NCI-H69 (cell line): Measurements from ENCODE around the gene TGFBI.

Experiments used
- DNase-seq: peaks from one replicate; lab custom pipeline; 2025; lab: John Stamatoyannopoulos, UW

TGFBI gene

DNA sequence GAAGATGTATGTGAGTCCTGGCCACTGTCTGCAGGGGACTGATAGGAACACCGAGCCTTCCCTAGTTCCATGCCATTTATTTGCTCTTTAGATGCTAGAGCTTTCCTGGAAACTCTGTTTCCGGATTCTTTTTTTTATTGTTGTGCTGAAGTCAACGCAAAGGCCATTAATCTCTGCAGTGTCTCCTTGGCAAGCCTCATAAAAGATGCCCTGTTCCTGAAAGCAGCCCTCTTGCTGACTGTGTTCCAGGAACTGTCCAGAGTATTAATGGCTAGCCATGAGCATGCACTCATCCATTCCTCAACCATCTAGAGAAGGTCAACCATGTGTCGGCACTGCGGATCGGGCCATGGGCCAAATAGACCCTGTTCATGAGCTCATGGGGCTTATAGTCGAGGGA lies 61.0 kb downstream of the TGFBI start:
- DNase-seq: no peak

DNA sequence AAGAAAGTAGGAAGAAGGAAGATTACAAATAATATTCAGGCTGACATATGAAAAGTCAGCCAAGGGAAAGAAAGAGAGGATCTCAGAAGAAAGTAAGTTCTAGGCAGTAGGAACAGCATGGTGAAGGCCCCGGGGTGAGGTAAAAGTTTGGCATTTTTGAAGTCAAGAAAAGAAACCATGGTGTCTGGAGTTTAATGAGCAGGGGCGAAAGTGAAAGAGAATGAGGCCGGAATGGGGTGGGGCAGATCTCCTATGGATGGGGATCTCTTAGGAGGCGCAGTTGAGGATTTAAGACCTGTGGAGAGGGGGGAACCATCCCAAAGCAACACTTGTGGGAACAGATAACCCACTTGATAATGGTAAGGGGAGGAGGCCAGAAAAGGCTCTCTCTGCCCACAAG lies 61.5 kb downstream of the TGFBI start:
- DNase-seq: no peak

DNA sequence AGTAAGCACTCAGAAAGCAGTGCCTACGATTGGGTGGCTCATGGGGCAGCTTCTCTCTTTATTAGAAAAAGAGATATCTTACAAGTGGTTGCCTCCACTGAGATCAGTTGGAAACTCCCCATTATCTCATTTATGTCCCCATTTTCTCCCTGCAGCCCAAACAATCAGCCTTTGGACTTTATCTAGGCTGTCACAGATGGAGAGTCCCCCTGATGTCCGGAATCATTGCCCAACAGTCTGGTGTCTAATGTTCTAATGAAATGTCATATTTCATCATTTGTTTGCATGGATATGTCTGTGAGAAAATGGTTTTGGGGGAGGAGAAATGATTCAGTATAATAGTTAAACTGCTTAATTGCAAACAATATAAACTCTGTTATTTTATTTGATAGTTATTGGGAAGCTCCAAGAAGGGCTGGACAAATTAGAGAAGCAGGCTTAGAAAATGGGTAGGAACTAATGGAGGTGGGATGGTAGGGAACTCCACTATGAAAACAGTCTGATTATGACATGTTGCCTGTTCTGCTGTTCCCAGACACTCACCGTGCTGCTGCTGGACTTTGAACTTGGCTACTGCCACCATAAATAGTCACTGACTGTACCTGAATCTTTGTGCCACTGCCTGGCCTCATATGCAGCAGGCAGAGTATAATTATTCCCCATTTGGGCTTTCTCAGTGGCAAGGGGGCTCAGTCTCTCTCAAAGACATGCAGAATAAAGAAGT lies 65.6 kb downstream of the TGFBI start:
- peak; percentile 19 for DNase-seq

- DNase-seq: peak; percentile 10
These were observed 66.3 kb downstream of the TGFBI start for GRCh38 chr5:136094913-136095641.

- DNase-seq: no peak
These were observed 69.4 kb downstream of the TGFBI start for GRCh38 chr5:136098176-136098575.

- DNase-seq: no peak
These were observed 71.1 kb downstream of the TGFBI start for GRCh38 chr5:136099870-136100269.

GRCh38 chr5:136101884-136102283 lies 73.1 kb downstream of the TGFBI start:
- no peak for DNase-seq

DNA sequence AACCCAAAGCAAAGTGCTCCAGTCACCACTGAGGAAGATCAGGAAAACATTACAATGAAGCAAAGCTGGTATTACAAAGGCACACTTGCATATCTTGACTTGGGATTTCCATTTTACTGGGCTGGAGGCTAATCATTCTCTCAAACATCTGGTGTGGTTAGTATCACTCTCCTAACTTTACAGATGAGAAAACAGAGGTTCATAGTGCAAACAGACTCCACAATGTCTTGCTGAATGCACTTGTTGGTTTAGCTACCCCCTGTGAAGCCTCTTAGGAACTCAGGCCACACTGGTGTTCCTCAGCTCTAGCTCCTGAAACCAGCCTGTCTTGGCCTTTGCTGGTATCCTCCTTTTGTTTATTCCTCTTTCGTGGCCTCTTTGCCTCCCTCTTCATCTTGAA lies 74.3 kb downstream of the TGFBI start:
- DNase-seq: peak; percentile 47

DNA sequence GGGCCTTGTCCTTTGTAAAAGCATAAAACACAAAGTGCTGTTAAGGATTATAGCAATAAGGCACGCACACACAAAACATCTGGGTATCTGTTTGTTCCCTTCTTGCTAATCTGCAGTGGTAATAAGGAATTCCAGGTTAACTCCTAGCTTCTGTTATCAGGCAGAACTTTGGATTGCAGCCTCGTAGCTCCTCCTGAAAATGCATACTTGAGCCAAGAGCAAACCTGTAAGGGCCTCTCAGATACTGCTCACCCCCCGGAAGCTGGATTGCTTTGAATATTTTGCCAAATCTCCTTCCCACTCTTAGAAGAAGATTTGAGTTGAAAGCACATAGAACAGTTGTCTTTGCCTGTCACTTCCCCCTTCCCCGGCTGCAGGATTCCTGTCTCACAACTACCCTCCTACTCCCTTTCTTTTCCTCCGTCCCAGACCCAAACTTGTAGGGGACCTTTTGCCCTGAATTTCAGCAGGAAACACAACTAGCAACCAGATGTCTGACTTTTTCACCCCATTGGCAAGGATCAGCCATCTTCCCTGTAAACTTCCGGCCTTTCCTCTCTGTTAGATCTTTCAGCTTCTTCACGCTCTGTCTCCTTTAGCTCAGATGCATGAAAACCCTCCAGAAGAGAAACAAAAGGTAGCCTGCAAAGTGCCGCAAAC lies 75.6 kb downstream of the TGFBI start:
- DNase-seq: no peak

- DNase-seq: peak; percentile 72
These were observed 77.7 kb downstream of the TGFBI start for GRCh38 chr5:136106351-136107031.

GRCh38 chr5:136108180-136108611 lies 79.4 kb downstream of the TGFBI start:
- DNase-seq: no peak

DNA sequence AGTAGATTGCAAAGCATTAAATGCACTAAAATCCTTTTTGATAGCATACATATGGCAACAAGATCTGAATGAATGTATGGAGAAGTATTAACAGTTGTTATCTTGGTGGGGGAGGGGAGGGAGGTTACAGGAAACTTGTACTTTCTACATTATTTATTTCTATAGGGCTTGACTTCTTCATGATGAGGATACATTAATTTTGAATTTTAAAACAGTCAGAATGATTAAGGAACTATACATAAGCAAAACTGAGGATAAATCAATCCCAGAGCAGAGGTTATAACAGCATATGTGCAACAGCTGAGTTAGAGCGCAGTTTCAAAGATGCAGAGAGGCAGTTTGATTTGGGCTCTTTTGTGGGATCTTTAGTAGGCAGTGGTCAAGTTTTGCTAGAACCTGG lies 80.0 kb downstream of the TGFBI start:
- no peak for DNase-seq

GRCh38 chr5:136109453-136110135 lies 80.8 kb downstream of the TGFBI start:
- no peak for DNase-seq
